B cell (primary cell): Measurements from ENCODE around the gene ZNF701. TPM values are rescaled to one million over a fixed set of nuclear protein-coding genes. Genes with fewer than 3 reads are reported as not detected.

Experiments
- ATAC-seq: fragments of 200-7000 bp; cut with Tn5 transposase; one replicate; pipeline ENCODE4 v1.10.0; 2021; ENCODE audit warnings: low read depth, mild to moderate bottlenecking, moderate number of reproducible peaks, moderate library complexity
- CTCF ChIA-PET: fragments of 350-600 bp; sonication (Branson Sonifier 250); formaldehyde crosslinking; loops from one replicate; lab custom pipeline; 2021; ENCODE audit warnings: antibody characterized with exemption, inconsistent platforms; lab: Charles Lee
- POLR2A ChIA-PET: fragments of 350-600 bp; sonication (Branson Sonifier 250); formaldehyde crosslinking; loops from one replicate; lab custom pipeline; 2021; ENCODE audit warnings: antibody characterized with exemption; lab: Charles Lee
- DNase-seq: peaks from one replicate; pipeline ENCODE4 v3.0.0; 2013
- H2AFZ ChIP-seq: 2 replicates; pipeline ENCODE4 v1.6.1; 2012; ENCODE audit warnings: mild to moderate bottlenecking, low read depth, low read length; ENCODE audit not compliant: insufficient read depth, poor library complexity, severe bottlenecking
- H3K27ac ChIP-seq, 2 donors: 1 replicate in 1 of 2; 2 replicates in 1 of 2; pipeline ENCODE4 v1.5.1; 2012 to 2013; ENCODE audit warnings: low read length in 2 of 2, mild to moderate bottlenecking in 2 of 2, moderate library complexity in 1 of 2
- H3K27me3 ChIP-seq, 4 experiments: fragments of 200-600 bp in 1 of 4; sonication (generic) in 1 of 4; replicated peaks in 1 of 4; 1 replicate in 2 of 4; 2 replicates in 2 of 4; pipeline versions ENCODE4 v1.6.1 to v1.7.0; 2013 to 2016; ENCODE audit warnings: low read length in 3 of 4, mild to moderate bottlenecking in 2 of 4, mixed read lengths in 1 of 4, moderate library complexity in 1 of 4; ENCODE audit not compliant: insufficient read depth in 4 of 4, control insufficient read depth in 3 of 4; ENCODE audit errors: control extremely low read depth in 1 of 4
- H3K36me3 ChIP-seq, 2 experiments: replicated peaks in 1 of 2; 1 replicate in 1 of 2; 2 replicates in 1 of 2; pipeline versions ENCODE4 v1.6.1 to v1.7.1; 2013; ENCODE audit warnings: low read length in 1 of 2; ENCODE audit not compliant: insufficient read depth in 2 of 2, control insufficient read depth in 1 of 2; ENCODE audit errors: control extremely low read depth in 1 of 2, extremely low read depth in 1 of 2
- H3K4me1 ChIP-seq, 2 donors: fragments of 200-600 bp in 1 of 2; sonication (generic) in 1 of 2; 1 replicate in 1 of 2; 2 replicates in 1 of 2; pipeline versions ENCODE4 v1.5.1 to v1.6.1; 2013 to 2017; ENCODE audit warnings: low read length in 2 of 2; ENCODE audit not compliant: control insufficient read depth in 2 of 2, insufficient read depth in 2 of 2
- H3K4me2 ChIP-seq: replicated peaks from 2 replicates; pipeline ENCODE3; 2012; ENCODE audit warnings: mild to moderate bottlenecking, low read depth, low read length; ENCODE audit not compliant: poor library complexity, severe bottlenecking
- H3K4me3 ChIP-seq, 5 experiments: fragments of 200-600 bp in 1 of 5; sonication (generic) in 1 of 5; 1 replicate in 3 of 5; 2 replicates in 2 of 5; pipeline versions ENCODE4 v1.5.1 to v1.7.0; 2011 to 2016; ENCODE audit warnings: low read length in 4 of 5, mild to moderate bottlenecking in 4 of 5, low read depth in 2 of 5, control low read depth in 1 of 5, moderate library complexity in 1 of 5; ENCODE audit not compliant: insufficient read depth in 1 of 5; ENCODE audit errors: control extremely low read depth in 1 of 5, extremely low read depth in 1 of 5
- H3K79me2 ChIP-seq: fragments of 200-600 bp; sonication (generic); one replicate; pipeline ENCODE4 v1.6.0; 2016; ENCODE audit warnings: low read length; ENCODE audit not compliant: control insufficient read depth, insufficient read depth
- H3K9ac ChIP-seq: fragments of 200-600 bp; sonication (generic); 2 replicates; pipeline ENCODE4 v1.6.1; 2017; ENCODE audit warnings: mild to moderate bottlenecking, low read length, moderate library complexity
- H3K9me3 ChIP-seq, 3 donors: one replicate each; pipeline versions ENCODE4 v1.6.1 to v1.7.1; 2013; ENCODE audit warnings: low read length in 2 of 3; ENCODE audit not compliant: control insufficient read depth in 2 of 3, insufficient read depth in 1 of 3; ENCODE audit errors: control extremely low read depth in 1 of 3
- H4K20me1 ChIP-seq: 2 replicates; pipeline ENCODE4 v1.6.0; 2012; ENCODE audit warnings: mild to moderate bottlenecking, low read length; ENCODE audit not compliant: insufficient read depth, control insufficient read depth, poor library complexity, severe bottlenecking
- H3K27ac Mint-ChIP-seq: one replicate; pipeline ENCODE4 v1.8.0; 2021; ENCODE audit warnings: mixed read lengths
- H3K27me3 Mint-ChIP-seq: one replicate; pipeline ENCODE4 v1.8.0; 2021; ENCODE audit warnings: mixed read lengths
- H3K4me1 Mint-ChIP-seq: one replicate; pipeline ENCODE4 v1.8.0; 2021; ENCODE audit warnings: mixed read lengths
- H3K4me3 Mint-ChIP-seq: one replicate; pipeline ENCODE4 v1.8.0; 2021; ENCODE audit warnings: mixed read lengths
- H3K9me3 Mint-ChIP-seq: one replicate; pipeline ENCODE4 v1.8.0; 2022; ENCODE audit warnings: mixed read lengths; ENCODE audit not compliant: insufficient read depth
- CTCF ChIP-seq: fragments of 200-600 bp; IDR thresholded peaks from one replicate; pipeline ENCODE4 v1.8.0; 2022; ENCODE audit warnings: antibody characterized with exemption, mild to moderate bottlenecking
- EZH2 ChIP-seq: IDR thresholded peaks from 2 replicates; pipeline ENCODE4 v1.6.1; 2012; ENCODE audit warnings: borderline replicate concordance, low read depth, mild to moderate bottlenecking, moderate library complexity, low read length; ENCODE audit not compliant: insufficient read depth, poor library complexity, severe bottlenecking
- WGBS: methylation state at CpG from one replicate; pipeline ENCODE4 v1.1.5; 2013; ENCODE audit warnings: missing lambda C conversion rate; ENCODE audit not compliant: insufficient coverage; 5-methylcytosine and 5-hydroxymethylcytosine counted together
- intact Hi-C: fragments of 100-400 bp; cut with micrococcal nuclease; formaldehyde crosslinking; loops from one replicate; pipeline ENCODE4 v1.10.0; 2022
- polyA plus RNA-seq: library from polyadenylated mRNA; depleted of rRNA; stranded (reverse); fragments of >200 nt; gene quantifications from 2 replicates; pipeline ENCODE4 v1.2.3, GENCODE V29; 2012
- total RNA-seq, 2 donors: library from RNA; stranded (reverse); fragments of 120-200 nt in 1 of 2; gene quantifications; 1 replicate in 1 of 2; 2 replicates in 1 of 2; pipeline versions ENCODE4 v1.2.3 to v1.2.4, GENCODE V29; 2013 to 2022

Gene ZNF701
- total and polyA plus RNA-seq, 2 donors (not counting 1 experiment from before 2014, with no cell fraction given): 13.0 to 49.2 TPM

GRCh38 chr19:52622261-52622660 is 52.2 kb downstream of the ZNF701 start:
- Histone ChIP-seq H3K4me3 (no peak overlapping the region), H3K27me3 (no peaks in the 10 kb centered on the region), H4K20me1 (no peaks in the 10 kb centered on the region), H3K36me3 (peaks cover 8 to 60% of the 10 kb centered on the region in 2 experiments), H3K27ac (no peak overlapping the region), H3K79me2 (peaks cover 43% of the 10 kb centered on the region), H2AFZ (no peak overlapping the region), H3K9me3 (peaks cover 0 to 11% (median 0%) of the 10 kb centered on the region in 3 donors), H3K4me2 (no peak overlapping the region), H3K4me1 (no peaks in the 10 kb centered on the region), H3K9ac (no peak overlapping the region)
- DNase-seq (no peak), ATAC-seq (no peak)
- no peak for TF ChIP-seq CTCF
- TF ChIP-seq EZH2: no peak
- H3K9me3 Mint-ChIP-seq: peaks cover 3% of the 10 kb centered on the region
- 89% methylated on average over 1 of the region's 2 CpGs for WGBS
- intact Hi-C loops: no loop called here
- ChIA-PET POLR2A (no interaction called here), CTCF (no interaction called here)
- peaks cover 22% of the 10 kb centered on the region for H3K4me1 Mint-ChIP-seq
- H3K4me3 Mint-ChIP-seq: no peak overlapping the region
- no peaks in the 10 kb centered on the region for H3K27me3 Mint-ChIP-seq
- H3K27ac Mint-ChIP-seq: no peak overlapping the region

- H3K36me3 ChIP-seq: peaks cover 8 to 35% of the 10 kb centered on the region in 2 experiments
Observed at GRCh38 chr19:52626915-52627314, 56.8 kb downstream of the ZNF701 start.

More at GRCh38 chr19:52626915-52627314, 56.8 kb downstream of the ZNF701 start:
- H3K9me3 ChIP-seq: no peaks in the 10 kb centered on the region
- 98% methylated on average over 5 of the region's 5 CpGs for WGBS
- no peak overlapping the region for H3K4me3 ChIP-seq
- no peak overlapping the region for H2AFZ ChIP-seq
- Mint-ChIP-seq H3K4me1 (peaks cover 5% of the 10 kb centered on the region), H3K9me3 (peaks cover 5% of the 10 kb centered on the region), H3K27ac (no peak overlapping the region), H3K27me3 (no peaks in the 10 kb centered on the region), H3K4me3 (no peak overlapping the region)
- DNase-seq (no peak), ATAC-seq (no peak)
- H3K27ac ChIP-seq: no peak overlapping the region
- TF ChIP-seq CTCF (no peak), EZH2 (no peak)
- no peaks in the 10 kb centered on the region for H4K20me1 ChIP-seq
- ChIA-PET CTCF (no interaction called here), POLR2A (no interaction called here)
- H3K4me2 ChIP-seq: no peak overlapping the region
- intact Hi-C loops: no loop called here
- no peaks in the 10 kb centered on the region for H3K4me1 ChIP-seq
- H3K79me2 ChIP-seq: peaks cover 24% of the 10 kb centered on the region
- no peak overlapping the region for H3K9ac ChIP-seq
- H3K27me3 ChIP-seq: no peaks in the 10 kb centered on the region
